GM18507 (cell line): ENCODE results near the gene FALEC.
"Not testable (repeated sequence)": the region's sequence is repeated elsewhere in the genome, so short reads cannot be mapped to it uniquely, and the experiment has no call there.

Source experiments
- DNase-seq: peaks from one replicate; pipeline ENCODE4 v3.0.0; 2011; ENCODE audit warnings: low read depth; ENCODE audit not compliant: insufficient read length; ENCODE audit errors: extremely low spot score
- FAIRE-seq: peaks from 2 replicates; lab custom pipeline; 2011; peaks lifted over from hg19 to GRCh38; lab: Jason Lieb, UNC

The FALEC gene

GRCh38 chr1:150555198-150555970, 39.8 kb downstream of the FALEC start:
- FAIRE-seq = no peak

GRCh38 chr1:150555971-150556865, 40.7 kb downstream of the FALEC start:
- no peak for DNase-seq
- FAIRE-seq = no peak

More at GRCh38 chr1:150555198-150555970, 39.8 kb downstream of the FALEC start:
- no peak for DNase-seq

DNA sequence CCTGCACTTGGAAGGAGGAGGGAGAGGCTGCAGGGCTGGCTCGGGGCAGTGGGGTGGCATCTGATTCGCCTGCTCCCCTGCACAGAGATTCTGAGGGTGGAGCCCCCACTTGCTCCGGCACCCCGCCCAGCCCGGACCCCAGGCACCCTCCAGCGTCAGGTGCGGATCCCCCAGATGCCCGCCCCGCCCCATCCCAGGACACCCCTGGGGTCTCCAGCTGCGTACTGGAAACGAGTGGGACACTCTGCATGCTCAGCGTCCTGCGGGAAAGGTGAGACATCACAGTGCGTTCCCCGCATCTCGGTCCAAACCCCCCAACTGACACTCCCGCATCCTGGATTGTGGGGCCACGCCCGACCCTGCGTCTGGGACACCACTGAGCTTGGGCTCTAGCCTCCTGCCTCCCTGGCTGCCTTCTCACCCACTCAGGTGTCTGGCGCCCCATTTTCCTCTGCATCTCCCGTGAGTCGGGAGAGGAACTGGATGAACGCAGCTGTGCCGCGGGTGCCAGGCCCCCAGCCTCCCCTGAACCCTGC, 41.6 kb downstream of the FALEC start:
- DNase-seq (no peak), FAIRE-seq (no peak)

- no peak for FAIRE-seq
Measured at GRCh38 chr1:150557813-150558212, 42.3 kb downstream of the FALEC start.

GRCh38 chr1:150558303-150558704, 42.8 kb downstream of the FALEC start:
- FAIRE-seq (no peak), DNase-seq (no peak)

More at GRCh38 chr1:150557813-150558212, 42.3 kb downstream of the FALEC start:
- DNase-seq = no peak

DNA sequence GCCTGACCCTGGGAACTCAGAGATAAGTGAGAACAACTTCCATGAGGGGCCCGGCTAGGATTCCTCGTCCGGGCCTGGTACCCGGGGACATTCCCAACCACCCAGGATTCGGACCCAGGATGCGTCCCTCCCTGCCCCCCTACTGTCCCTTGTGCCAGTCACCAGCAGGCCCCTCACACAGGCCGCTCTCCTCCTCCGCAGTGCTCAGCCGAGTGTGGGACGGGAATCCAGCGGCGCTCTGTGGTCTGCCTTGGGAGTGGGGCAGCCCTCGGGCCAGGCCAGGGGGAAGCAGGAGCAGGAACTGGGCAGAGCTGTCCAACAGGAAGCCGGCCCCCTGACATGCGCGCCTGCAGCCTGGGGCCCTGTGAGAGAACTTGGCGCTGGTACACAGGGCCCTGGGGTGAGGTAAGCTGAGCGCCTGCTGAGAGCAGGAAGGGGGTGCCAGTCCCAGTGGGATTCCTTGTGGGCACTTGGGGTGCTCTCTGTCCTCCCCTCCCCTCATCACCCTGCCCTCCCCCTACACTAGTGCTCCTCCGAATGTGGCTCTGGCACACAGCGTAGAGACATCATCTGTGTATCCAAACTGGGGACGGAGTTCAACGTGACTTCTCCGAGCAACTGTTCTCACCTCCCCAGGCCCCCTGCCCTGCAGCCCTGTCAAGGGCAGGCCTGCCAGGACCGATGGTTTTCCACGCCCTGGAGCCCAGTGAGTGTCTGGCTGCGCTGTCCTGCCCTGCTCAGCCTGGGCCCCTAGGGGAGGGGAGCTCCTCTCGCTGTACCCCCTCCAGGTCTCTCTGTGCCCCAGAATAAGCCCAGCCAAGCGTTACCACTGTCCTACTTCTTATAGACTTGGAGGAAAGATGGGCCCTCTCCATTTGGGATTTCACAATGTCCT, 43.5 kb downstream of the FALEC start:
- DNase-seq (no peak), FAIRE-seq (no peak)

- FAIRE-seq (no peak), DNase-seq (no peak)
Measured at GRCh38 chr1:150559656-150560010, 44.1 kb downstream of the FALEC start.

GRCh38 chr1:150560011-150560438, 44.5 kb downstream of the FALEC start:
- FAIRE-seq = peak; percentile 71
- DNase-seq = no peak

- FAIRE-seq (peak; percentile 90), DNase-seq (no peak)
Measured at GRCh38 chr1:150560576-150561253, 45.2 kb downstream of the FALEC start.

- FAIRE-seq = no peak
Measured at GRCh38 chr1:150561254-150561973, 45.9 kb downstream of the FALEC start.

GRCh38 chr1:150561974-150562445, 46.5 kb downstream of the FALEC start:
- FAIRE-seq = no peak
- no peak for DNase-seq

More at GRCh38 chr1:150561254-150561973, 45.9 kb downstream of the FALEC start:
- DNase-seq = no peak

DNA sequence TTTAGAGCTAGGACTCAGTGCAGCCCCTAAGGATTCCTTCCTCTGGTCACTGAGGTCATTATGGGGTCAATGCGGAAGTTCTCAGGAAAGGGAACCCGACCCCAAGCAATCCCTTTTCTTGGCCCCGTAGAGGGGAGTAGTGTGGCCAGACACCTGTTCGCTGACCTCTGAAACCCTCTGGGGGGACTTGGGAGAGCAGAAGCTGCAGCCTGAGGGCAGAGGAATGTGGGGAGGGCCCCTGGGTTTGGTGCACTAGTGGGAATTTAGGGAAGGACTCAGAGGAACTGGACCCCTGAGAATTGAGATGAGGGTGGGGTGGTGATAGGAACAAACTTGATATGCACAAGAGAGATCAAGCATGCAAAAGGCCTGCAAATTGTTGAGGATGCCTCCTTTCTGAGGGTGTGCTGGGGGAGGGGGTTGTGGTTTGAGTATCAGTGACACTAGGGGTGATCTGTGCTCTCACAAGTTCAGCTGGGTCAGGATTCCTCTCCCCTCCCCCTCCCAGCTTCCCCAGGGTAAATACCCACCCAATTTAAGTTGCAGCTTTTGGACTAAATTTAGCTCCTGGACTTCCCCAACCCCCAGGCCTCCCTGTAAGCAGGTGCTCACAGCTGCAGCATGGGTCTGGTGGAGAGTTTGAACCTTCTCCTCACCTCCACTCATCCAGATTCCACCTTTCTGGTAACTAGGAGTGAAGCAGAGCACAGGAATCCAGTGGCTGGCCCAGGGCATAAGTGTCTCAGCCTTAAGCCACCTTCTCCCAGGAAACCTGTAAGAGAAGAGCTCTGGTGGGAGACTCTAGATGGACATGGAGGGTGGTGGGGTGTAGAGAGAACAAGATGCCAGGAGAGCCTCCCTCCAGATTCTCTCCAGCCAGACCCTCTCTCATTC, 47.1 kb downstream of the FALEC start:
- no peak for DNase-seq
- FAIRE-seq = peak; percentile 94

DNA sequence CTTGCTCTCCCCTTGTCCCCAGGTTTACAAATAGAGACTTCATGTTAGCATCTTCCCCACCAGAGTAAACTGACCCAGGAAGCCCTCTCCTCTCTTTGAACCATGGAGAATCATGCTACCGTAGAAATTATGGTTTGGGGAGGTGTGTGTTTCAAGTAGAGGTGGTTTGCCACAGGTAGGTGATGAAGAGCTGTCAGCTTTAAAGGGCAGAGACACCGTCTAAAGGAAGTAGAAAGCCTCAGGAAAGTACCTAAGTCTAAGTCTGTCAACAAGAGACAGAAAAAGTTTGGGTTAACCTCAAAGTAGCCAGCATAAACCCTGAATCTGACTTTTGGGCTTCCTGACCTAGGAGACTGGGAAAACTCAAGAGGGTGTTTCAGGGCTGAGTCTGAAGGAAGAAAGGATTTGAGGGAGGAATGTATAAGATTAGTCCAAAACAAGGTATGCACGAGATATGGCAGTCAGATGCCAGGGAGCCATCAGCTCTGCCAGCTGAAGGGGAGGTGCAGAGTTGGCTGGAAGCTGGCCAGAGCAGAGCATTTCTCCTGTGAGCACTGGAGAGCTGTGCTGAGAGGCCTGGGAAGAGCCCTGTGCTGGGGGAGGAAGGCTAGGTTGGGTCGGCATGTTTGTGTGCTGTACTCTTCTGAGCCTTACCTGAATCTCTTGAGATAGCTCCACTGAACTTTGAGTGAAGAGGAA, 47.9 kb downstream of the FALEC start:
- FAIRE-seq = no peak
- no peak for DNase-seq

DNA sequence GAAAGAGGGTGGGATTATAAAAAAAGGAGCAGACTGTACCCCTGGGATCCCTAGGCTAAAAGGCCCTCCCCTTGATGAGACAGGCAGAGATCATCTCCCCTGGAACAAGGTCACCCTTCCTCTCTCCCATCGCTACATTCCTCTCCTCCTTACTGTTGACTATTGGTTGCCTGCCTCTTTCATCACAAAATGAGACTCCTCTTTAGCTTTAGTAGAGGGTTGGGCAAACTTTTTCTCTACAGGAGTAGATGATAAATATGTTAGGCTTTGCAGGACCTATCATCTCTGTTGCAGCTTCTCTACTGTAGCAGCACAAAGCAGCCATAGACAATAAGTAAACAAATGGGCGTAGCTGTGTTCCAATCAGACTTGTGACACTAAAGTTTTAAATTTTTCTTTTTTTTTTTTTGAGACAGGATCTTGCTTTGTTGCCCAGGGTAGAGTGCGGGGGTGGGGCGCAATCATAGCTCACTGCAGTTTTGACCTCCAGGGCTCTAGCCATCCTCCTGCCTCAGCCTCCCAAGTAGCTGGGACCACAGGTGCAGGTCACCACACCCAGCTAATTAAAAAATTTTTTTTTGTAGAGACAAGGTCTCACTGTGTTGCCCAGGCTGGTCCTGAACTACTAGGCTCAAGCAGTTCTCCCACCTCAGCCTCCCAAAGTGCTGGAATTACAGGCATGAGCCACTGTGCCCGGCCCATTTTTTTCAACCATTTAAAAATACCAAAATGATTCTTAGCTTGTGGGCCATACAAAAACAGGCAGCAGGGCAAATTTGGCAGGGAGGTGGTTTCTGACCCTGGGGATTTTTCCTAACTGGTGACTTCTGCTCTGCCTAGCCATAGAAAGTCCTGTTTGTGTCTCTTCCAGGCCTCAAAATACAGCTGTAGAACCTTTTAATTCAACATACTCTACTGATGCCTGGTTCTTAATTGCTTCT, 48.8 kb downstream of the FALEC start:
- FAIRE-seq (no peak), DNase-seq (no peak)

DNA sequence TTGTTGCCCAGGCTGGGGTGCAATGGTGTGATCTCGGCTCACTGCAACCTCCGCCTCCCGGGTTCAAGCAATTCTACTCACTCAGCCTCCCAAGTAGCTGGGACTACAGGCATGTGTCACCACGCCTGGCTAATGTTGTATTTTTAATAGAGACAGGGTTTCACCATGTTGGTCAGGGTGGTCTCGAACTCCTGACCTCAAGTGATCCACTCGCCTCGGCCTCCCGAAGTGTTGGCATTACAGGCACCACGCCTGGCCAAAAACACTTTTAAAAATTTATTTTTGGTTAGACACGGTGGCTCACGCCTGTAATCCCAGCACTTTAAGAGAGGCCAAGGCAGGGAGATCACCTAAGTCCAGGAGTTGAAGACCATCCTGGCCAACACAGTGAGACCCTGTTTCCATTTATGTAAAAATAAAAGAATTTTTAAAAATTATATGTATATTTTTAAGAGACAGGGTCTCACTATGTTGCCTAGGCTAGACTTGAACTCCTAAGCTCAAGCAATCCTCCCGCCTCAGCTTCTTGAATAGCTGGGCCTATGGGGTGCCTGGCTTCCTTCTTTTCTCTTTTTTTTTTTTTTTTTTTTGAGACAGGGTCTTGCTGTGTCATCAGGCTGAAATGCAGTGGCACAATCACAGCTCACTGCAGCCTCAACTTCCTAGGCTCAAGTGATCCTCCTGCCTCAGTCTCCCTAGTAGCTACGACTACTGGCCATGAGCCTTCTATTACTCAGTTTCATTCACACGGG, 49.9 kb downstream of the FALEC start:
- not testable (repeated sequence) for FAIRE-seq, DNase-seq
